NCI-H1417 (cell line): ENCODE measurements around the gene ABCA7.

ENCODE experiments used
- DNase-seq, 3 experiments: peaks; one replicate each; lab custom pipeline; 2025; lab: John Stamatoyannopoulos, UW

The ABCA7 gene

DNA sequence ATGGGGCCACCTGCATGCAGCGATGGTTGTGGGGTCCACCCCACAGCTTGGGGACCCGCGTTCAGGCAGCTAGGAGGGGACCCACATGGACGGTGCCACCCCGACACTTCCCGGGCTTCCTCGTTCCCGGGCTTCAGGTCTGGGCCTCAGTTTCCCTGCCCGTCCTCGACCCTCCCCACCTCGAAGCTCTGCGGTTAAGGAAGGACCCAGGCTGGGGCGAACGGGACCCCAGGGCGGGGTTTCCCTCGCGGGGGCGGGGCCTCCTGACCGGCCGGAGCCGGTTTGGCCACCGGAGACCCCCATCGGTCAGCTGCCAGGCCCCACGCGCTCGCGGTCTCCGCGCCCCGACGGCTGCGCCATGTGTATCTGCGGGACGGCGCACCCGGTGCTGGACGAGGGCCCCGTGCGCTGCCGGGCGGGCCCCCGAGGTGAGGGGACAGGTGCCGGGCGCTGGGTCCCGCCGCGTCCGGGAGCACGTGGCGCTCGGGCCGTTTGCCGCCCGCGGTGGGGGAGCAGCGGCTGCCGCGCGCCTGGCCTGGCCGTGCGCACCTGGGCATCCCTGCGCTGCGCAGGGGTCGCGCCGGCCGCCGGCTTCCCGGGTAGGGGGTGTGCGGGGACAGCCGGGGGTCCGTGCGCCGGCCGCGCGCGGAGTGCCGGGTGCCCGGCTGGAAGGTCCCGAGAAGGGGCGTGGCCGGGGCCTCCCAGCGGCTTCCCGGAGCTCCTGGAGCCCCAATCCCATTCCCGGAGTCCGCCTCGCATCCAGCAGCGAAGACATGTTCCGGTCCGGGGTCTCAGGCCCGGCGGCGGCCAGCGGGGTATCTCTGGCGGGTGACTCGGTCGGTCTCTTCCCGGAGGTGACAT lies 31.3 kb downstream of the ABCA7 start:
- DNase-seq, result peak in 1 of 3 experiments; percentile 46

DNA sequence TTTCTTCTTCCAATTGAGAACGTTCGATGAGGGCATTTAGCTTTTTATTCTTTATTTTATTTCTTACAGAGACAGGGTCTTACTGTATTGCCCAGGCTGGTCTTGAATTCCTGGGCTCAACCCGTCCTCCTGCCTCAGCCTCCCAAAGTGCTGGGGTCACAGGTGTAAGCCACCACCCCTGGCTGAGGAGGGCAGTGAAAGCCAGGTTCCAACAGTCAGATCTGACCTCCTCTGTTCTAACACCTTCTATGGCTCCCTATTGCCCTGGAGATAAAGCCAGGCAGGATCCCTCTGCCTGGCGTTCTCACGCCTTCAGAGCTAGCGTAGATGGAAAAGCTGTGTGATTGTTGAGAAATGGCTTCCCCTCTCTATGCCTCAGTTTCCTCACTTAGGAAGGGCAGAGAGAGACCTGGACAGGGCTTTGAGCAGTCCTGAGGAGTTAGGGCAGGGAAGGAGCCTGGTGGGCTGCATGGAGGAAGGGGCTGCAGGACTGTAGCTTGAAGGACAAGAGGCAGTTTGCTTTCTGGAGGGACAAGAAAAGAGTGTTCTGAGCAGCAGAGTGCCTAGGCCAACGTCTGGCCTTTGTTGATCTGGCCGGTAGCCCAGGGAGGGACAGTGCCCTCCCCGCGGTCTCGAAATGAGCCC lies 32.6 kb downstream of the ABCA7 start:
- DNase-seq, result no peak

DNA sequence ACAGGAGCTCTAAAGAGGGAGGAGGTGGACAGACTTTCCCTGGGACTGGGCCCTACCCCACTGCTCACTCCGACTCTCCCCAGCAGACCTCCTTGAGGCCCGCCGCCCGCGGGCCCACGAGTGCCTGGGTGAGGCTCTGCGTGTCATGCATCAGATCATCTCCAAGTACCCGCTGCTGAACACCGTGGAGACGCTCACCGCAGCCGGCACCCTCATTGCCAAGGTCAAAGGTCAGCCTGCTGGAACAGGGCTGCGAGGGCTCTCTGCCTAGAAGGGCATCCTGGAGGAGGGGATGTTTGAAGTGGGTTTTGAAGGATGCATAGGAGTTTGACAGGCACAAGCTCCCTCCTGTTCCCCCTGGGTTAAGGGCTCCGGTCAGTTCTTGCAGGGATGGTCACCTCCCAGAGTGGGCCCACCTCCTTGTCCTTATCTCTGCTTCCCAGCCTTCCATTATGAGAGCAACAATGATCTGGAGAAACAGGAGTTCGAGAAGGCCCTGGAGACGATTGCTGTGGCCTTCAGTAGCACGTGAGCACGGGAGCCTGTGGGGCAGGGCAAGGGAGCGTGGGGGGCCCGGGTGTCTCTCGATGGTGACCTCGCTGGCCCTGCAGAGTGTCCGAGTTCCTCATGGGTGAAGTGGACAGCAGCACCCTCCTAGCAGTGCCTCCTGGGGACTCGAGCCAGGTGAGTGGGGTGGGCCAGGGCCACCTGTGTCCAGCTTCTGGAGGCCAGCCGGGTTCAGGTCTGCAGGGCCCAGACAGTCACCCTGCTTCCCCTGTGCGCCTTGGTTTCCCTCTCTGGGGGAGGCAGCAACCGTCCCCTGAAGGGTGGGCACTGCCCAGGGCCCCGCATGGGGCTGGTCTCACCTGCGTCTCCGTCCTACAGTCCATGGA lies 33.4 kb downstream of the ABCA7 start:
- peak in 1 of 3 experiments; percentile 60 for DNase-seq

DNA sequence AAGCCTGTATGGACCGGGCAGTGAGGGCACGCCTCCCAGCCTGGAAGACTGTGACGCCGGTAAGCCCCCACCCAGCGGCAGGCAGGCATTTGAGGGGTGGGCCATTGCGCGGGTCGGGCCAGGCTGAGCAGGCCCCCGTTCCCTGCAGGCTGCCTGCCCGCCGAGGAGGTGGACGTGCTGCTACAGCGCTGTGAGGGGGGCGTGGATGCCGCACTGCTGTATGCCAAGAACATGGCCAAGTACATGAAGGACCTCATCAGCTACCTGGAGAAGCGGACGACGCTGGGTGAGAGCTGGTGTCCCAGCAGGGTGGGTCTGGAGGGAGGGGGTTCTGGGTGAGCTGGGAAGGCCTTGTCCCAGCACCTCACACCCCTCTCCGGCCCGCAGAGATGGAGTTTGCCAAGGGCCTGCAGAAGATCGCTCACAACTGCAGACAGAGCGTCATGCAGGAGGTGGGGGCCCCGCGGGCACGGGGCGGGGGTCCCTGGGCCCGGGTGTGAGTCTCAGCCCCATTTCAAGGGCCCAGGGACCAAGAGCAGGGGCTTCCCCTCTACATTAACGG lies 34.1 kb downstream of the ABCA7 start:
- DNase-seq, result no peak

DNA sequence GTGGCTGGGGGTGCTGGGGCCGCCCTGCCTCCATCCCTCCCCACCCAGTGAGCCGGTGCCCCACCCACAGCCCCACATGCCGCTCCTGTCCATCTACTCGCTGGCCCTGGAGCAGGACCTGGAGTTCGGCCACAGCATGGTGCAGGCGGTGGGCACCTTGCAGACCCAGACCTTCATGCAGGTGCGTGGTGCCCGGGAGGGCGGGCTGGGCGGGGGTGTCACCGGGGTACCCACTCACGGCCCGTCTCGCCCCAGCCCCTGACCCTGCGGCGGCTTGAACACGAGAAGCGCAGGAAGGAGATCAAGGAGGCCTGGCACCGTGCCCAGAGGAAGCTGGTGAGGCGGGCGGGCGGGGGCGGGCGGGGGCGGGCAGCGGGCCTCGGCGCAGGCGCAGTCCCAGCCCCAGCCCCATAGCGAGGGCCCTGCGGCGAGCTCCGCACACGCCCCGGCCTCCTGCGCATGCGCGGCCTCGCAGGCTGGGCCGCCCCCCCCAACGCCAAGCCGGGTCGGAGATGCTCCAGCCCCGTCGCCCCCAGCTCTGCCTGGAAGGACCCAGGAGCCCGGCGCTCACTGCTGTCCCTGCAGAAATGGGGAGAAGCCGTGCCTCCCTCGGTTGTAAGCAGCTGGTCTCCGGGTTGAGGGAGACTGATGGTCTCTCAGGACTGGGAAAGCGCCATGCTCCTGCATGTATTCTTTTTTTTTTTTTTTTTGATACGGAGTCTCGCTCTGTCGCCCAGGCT lies 34.8 kb downstream of the ABCA7 start:
- DNase-seq, result peak; percentile 95 to 98 (median 96)

DNA sequence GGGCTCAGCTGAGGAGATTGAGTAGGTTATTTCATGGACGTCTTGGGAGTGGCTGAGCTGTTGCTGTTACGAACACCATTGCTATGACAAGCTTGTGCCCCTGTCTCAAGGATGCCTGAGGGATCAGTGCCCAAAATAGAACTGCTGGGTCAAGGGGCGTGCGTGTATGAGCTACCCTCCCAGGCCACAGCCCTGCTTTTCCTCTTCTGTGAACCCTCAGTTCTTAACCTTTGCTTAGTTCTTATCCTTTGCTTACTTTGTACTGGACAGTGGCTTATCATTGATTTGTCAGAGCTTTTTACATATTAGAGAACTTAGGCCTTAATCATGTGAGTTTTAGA lies 36.1 kb downstream of the ABCA7 start:
- DNase-seq, result no peak

DNA sequence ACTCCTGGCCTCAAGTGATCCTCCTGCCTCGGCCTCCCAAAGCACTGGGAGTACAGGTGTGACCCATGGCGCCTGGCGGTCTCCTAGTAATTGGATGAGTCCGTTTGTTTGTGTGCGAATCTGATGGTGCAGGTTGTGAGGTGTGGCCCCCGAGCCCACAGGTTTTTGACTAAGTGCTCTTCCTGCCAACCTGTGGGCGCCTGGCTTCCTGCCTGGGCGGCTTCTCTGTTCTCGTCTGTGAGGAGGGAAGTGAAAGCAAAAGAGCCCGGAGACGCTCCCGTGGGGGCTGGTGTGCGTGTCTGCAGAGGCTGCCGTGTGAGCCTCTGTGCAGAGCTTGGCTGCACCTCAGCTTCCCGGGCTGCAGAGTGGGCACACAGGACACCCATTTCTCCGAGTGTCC lies 37.0 kb downstream of the ABCA7 start:
- DNase-seq, result no peak

DNA sequence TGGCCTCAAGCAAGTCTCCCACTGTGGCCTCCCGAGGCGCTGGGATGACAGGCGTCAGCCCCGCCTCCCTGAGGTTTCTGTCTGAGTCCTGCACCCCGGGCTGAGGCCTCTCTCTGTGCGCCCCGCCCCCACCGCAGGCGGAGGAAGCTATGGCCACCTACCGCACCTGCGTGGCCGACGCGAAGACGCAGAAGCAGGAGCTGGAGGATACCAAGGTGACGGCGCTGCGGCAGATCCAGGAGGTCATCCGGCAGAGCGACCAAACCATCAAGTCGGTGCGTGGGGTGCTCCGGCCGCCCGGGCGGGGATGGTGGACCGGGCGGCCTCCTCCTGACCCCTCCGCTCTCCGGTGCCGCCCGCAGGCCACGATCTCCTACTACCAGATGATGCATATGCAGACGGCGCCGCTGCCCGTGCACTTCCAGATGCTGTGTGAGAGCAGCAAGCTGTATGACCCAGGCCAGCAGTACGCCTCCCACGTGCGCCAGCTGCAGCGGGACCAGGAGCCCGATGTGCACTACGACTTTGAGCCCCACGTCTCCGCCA lies 39.7 kb downstream of the ABCA7 start:
- no peak for DNase-seq

DNA sequence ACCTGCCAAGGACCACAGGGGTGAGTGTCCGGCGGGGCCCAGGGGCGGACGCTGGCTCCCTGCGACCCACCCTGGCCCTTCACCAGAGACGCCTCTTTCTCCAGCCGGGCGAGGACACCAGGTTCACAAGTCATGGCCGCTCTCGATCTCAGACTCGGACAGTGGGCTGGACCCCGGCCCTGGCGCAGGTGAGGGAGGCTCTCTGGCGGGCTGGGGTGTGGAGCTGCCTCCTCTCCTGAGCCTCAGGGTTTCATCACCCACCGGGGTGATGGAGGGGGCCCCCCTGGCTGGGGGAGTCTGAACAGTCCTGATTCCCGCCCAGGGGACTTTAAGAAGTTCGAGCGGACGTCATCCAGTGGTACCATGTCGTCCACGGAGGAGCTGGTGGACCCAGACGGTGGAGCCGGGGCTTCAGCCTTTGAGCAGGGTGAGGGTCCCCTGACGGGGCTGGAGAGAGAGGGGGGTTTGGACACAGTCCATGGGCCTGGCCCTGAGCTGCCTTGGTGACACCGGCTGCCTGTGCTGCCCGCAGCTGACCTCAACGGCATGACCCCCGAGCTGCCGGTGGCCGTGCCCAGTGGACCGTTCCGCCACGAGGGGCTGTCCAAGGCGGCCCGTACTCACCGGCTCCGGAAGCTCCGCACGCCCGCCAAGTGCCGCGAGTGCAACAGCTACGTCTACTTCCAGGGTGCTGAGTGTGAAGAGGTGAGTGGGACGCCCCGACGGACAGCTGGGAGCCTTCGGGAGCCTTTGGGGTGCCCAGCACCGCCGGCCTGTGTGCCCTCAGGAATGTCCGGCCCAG lies 40.7 kb downstream of the ABCA7 start:
- DNase-seq, result no peak

DNA sequence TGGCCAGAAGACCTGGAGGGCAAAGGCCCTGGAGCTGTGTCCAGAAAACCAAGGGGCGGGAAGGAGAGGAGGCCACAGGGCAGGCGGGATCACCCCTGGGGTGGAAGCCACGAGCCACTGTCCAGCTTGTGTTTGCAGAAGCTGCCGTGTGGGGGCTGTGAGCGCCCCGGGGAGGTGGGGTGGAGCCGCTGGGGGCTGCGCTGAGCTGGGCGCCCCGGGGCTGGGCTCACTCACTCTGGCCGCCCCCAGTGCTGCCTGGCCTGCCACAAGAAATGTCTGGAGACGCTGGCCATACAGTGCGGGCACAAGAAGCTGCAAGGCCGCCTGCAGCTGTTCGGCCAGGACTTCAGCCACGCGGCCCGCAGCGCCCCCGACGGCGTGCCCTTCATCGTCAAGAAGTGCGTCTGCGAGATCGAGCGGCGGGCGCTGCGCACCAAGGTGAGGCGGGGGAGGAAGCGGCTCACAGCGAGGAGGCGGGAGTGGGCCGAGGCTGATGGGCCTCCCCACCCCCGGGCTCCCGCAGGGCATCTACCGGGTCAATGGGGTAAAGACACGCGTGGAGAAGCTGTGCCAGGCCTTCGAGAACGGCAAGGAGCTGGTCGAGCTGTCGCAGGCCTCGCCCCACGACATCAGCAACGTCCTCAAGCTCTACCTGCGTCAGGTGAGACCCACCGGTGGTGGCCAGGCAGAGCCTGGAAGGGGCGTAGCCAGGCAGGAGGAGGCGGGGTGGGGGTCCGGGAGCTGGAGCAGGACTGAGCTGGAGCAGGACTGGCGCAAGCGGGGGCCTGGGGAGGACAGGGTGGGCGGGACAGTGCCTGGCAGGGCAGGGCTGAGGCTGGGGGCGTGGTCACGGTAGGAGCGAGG lies 41.6 kb downstream of the ABCA7 start:
- DNase-seq, result peak; percentile 67 to 96 (median 93)

DNA sequence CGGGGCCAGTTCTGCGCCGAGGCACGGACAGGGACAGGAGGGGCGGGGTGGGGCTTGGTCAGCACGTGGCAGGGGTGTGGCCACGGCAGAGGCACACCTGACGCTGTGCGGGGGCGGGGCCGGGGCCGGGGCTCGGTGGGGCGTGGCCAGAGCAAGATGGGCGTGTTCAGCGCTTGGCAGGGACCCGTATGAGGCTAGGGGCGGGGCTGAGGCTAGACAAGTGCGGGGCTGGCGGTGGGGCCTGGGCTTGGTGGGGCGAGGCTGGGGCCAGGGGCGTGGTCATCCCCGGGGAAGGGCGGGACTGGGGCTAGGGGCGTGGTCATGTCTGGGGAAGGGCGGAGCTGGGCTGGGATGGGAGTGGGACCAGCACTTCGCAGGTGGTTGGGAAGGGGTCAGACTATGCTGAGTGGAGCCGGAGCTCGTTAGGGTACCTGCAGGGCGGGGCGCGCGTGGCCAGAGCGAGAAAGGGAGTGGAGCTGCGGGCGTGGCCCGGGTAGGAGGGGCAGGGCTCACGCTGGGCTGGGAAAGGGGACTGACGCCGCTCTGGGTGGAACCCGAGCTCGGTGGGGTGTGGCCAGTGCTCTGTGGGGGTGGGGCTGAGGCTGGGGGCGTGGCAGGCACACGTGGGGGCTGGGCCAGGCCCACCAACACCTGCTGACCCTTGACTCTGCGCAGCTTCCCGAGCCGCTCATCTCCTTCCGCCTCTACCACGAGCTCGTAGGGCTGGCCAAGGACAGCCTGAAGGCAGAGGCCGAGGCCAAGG lies 42.4 kb downstream of the ABCA7 start:
- peak; percentile 98 to 100 (median 100) for DNase-seq

DNA sequence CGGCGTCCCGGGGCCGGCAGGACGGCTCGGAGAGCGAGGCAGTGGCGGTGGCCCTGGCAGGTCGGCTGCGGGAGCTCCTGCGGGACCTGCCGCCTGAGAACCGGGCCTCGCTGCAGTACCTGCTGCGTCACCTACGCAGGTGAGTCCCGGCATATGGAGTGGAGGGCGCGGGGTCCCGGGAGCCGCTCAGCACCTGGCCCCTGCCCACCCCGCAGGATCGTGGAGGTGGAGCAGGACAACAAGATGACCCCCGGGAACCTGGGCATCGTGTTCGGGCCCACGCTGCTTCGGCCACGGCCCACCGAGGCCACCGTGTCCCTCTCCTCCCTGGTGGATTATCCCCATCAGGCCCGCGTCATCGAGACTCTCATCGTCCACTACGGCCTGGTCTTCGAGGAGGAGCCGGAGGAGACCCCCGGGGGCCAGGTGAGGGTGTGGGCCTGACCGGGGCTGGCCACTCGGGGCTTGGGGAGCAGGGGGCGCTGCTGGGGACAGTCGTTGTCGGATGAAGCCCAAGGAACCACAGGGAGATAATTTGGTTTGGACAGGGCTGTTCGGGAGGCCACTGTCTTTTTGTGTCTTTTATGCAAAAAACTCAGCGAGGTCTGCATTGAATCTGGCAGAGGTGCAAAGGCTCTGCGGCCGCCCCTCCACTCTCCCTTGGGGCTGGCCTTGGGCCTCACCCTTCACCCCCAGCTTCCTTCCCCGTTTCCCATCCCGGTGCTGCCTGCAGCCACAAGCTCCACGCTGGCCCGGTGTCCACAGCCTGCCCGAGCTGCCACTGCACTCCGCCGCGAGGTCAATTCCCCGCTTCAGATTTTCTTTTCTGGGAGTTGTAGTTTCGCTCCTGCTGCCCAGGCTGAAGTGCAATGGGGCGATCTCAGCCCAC lies 43.3 kb downstream of the ABCA7 start:
- DNase-seq, result peak in 2 of 3 experiments; percentile 61 to 78

DNA sequence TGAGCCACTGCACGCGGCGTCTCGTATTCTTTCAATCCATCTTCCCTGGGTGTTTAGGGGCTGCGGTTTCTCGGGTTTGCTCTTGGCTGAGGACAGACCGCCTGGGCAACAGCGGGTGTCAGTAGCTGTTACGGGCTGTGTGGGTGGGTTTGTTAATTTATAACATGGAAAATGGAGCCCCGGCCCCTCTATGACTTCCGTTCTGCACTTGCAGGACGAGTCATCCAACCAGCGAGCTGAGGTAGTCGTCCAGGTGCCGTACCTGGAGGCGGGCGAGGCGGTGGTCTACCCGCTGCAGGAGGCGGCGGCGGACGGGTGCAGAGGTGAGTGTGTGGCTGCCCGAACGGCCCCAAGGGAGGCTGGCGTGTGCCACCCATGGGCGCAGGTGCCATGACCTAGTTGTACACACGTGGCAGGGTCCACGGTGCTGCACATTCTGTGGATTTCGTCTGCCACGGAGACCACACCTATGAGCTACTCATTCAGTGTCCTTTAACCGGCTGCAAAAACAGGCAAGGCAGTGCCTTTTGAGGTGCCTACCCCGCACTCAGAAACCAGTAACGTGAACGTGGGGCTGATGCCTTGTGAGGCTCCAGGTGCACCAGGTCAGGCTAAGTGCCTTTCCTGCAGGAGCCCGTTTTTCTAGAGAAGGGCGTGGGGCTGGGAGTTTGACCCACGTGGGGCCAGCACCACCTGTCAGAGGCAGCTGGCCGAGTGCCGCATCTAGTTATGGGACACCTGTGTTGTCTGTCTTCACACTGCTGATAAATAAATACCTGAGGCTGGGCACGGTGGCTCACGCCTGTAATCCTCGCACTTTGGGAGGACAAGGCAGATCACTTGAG lies 44.3 kb downstream of the ABCA7 start:
- peak; percentile 30 to 59 (median 35) for DNase-seq

DNA sequence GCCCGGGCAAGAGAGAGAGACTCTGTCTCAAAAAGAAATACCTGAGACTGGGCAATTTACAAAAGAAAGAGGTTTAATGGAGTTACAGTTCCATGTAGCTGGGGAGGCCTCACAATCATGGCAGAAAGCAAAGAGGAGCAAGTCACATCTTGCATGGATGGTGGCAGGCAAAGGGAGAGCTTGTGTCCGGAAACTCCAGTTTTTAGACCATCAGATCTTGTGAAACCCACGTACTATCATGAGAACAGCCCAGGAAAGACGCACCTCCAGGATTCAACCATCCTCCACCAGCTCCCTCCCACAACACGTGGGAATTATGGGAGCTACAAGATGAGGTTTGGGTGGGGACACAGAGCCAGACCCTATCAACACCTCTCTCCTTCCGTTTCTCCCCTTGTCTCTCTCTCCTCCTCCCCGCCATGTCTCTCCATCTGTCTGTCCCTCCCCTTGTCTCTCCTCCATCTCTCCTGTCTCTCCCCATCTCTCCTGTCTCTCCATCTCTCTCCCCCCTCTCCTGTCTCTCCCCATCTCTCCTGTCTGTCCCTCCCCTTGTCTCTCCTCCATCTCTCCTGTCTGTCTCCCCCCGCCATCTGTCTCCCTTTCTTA lies 45.2 kb downstream of the ABCA7 start:
- DNase-seq, result no peak

DNA sequence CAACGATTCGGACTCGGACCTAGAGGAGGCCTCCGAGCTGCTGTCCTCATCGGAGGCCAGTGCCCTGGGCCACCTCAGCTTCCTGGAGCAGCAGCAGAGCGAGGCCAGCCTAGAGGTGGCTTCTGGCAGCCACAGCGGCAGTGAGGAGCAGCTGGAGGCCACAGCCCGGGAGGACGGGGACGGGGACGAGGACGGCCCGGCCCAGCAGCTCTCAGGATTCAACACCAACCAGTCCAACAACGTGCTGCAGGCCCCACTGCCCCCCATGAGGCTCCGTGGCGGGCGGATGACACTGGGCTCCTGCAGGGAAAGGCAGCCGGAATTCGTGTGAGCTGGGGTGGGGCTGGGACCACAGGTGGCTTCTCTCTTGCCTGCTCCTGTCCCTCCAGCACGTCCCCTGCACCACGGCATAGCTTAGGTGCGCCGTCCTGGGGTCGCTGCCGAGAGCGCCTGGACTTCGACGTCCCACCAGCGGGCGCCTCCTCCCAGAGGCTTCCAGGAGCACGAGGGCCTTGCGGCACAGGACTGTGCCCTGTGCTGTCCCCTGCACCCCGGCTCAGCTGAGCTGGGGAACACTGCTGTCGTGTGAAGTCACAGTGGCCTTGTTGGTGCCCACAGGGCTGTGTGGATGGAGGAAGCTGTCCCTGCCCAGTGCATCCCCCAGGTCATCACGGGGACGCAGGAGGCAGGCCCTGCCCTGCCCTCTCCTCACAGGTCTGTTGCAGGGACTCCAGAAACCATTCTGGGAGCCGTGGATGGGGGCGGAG lies 46.0 kb downstream of the ABCA7 start:
- no peak for DNase-seq
